Activated CD4-positive, alpha-beta T cell treated with anti-CD3 and anti-CD28 coated beads for 1 hour (primary cell): ENCODE measurements around the gene DNAH1.

ENCODE experiments used
- DNase-seq: peaks from one replicate; pipeline ENCODE4 v3.0.0-alpha.2; 2020

Gene DNAH1

GRCh38 chr3:52361454-52361853 lies 45.3 kb downstream of the DNAH1 start:
- DNase-seq: no peak

- DNase-seq: no peak
These were observed 45.8 kb downstream of the DNAH1 start for GRCh38 chr3:52361898-52362297.

- DNase-seq: no peak
These were observed 48.4 kb downstream of the DNAH1 start for GRCh38 chr3:52364322-52365035.

- DNase-seq: no peak
These were observed 50.4 kb downstream of the DNAH1 start for GRCh38 chr3:52366527-52366926.

- no peak for DNase-seq
These were observed 52.1 kb downstream of the DNAH1 start for GRCh38 chr3:52367891-52368880.

GRCh38 chr3:52370531-52370930 lies 54.4 kb downstream of the DNAH1 start:
- DNase-seq: no peak

- no peak for DNase-seq
These were observed 56.8 kb downstream of the DNAH1 start for GRCh38 chr3:52372822-52373504.

- no peak for DNase-seq
These were observed 57.6 kb downstream of the DNAH1 start for GRCh38 chr3:52373676-52374075.

GRCh38 chr3:52374173-52374572 lies 58.1 kb downstream of the DNAH1 start:
- DNase-seq: no peak

GRCh38 chr3:52379610-52380009 lies 63.5 kb downstream of the DNAH1 start:
- no peak for DNase-seq

- no peak for DNase-seq
These were observed 63.9 kb downstream of the DNAH1 start for GRCh38 chr3:52380023-52380422.

GRCh38 chr3:52381623-52382022 lies 65.5 kb downstream of the DNAH1 start:
- DNase-seq: no peak

- no peak for DNase-seq
These were observed 67.3 kb downstream of the DNAH1 start for GRCh38 chr3:52383446-52383845.

- DNase-seq: no peak
These were observed 68.1 kb downstream of the DNAH1 start for GRCh38 chr3:52384019-52384761.

GRCh38 chr3:52385157-52385556 lies 69.0 kb downstream of the DNAH1 start:
- DNase-seq: no peak

- no peak for DNase-seq
These were observed 71.4 kb downstream of the DNAH1 start for GRCh38 chr3:52387481-52387880.

- DNase-seq: no peak
These were observed 72.3 kb downstream of the DNAH1 start for GRCh38 chr3:52388348-52388821.

- DNase-seq: no peak
These were observed 72.8 kb downstream of the DNAH1 start for GRCh38 chr3:52388933-52389332.

GRCh38 chr3:52391096-52391495 lies 75.0 kb downstream of the DNAH1 start:
- DNase-seq: no peak

- DNase-seq: no peak
These were observed 76.3 kb downstream of the DNAH1 start for GRCh38 chr3:52392216-52392930.

- DNase-seq: no peak
These were observed 77.2 kb downstream of the DNAH1 start for GRCh38 chr3:52393131-52393807.
